Measurements from ENCODE around the gene CBY2.
"Not testable (repeated sequence)": the region's sequence is repeated elsewhere in the genome, so short reads cannot be mapped to it uniquely, and the experiment has no call there.

The CBY2 gene

DNA sequence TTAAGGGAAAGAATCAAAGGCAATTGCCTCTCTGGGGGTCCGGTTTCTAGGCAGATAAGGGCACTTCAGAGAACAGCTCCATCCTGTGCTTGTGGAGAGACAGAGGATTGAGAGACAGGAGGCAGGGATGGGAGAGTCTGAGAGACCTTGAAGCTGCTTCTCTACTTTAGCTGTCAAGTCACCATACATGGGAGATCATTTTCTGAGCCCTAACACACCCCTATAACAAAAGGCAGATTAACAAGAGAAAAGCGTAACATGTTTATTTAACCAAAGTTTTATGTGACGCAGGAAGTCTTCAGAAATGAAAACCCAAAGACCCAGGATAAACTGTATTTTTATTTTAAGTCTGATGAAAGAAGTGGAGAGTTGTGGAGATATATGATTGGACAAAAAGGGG lies 48.4 kb downstream of the CBY2 start:
- DNase-seq, result no peak

DNA sequence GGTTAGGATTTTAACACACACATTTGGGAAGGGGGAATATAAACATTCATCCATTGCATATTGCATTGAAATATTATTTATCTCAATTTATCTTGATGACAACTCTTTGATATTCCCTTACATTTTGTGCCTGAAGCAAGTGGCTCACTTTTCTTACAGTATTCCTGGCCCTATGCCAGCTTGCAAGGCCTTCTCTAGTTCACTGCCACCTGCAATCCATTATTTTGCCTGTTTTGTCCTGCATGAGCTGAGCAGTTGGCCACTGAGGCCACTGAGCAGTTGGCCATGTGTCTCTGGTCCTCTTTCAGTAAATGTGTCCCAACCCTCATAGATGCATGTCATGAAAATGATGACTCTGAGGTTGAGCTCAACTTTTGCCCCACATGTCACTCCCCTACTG lies 49.8 kb downstream of the CBY2 start:
- DNase-seq, result no peak

GRCh38 chr13:45752510-45752909 lies 50.4 kb downstream of the CBY2 start:
- no peak for DNase-seq

DNA sequence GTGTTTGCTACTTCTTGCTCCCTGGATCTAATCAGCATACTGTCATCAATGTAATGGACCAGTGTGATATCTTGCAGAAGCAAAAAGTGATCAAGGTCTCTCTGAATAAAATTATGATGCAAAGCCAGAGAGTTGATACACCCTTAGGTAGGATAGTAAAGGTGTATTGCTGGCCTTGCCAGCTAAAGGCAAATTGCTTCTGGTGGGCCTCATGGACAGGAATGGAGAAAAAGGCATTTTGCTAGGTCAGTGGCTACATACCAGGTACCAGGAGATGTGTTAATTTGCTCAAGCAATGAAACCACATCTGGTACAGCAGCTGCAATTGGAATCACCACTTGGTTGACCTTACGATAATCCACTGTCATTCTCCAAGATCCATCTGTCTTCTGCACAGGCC lies 54.4 kb downstream of the CBY2 start:
- DNase-seq, result not testable (repeated sequence)

- not testable (repeated sequence) for DNase-seq
Measured at GRCh38 chr13:45757589-45757988, 55.5 kb downstream of the CBY2 start.

DNA sequence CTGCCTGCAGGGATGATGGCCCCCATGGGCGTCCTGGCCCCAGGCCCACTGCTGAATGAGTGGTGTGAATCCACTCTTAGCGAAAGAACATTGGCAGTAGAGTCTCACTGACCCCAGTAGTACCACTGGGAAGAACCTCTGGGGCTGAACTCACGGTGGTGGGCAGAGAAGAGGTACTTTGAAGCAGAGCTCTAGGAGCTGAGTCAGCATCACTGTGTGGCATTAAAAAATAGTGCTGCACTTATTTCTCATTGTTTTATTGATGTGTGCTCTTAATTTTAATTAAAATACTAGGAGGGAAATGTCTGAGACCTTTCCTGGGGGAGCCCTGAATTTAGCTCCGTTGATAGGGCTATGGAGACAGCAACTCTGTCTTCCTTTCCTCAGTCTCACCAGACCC lies 61.3 kb downstream of the CBY2 start:
- DNase-seq, result no peak

All from activated CD4-positive, CD25-positive, alpha-beta regulatory T cell treated with anti-CD3 and anti-CD28 coated beads, Interleukin-2, amount 50 U/mL, for 72 hours (primary cell).